Medulla oblongata (tissue), 1 donor: ENCODE data around the gene CHKB.
A peak's percentile ranks its signal among the peaks of the same experiment; 100 is the strongest.

Experiments used
- DNase-seq: peaks from one replicate; pipeline ENCODE4 v3.0.0-alpha.2; 2015; ENCODE audit errors: extremely low spot score

The CHKB gene

GRCh38 chr22:50574383-50574755, 8.3 kb downstream of the CHKB start:
- no peak for DNase-seq

GRCh38 chr22:50573491-50574382, 8.9 kb downstream of the CHKB start:
- DNase-seq, result no peak

GRCh38 chr22:50572965-50573364, 9.7 kb downstream of the CHKB start:
- no peak for DNase-seq

- DNase-seq, result no peak
Observed at GRCh38 chr22:50571264-50572175, 11.1 kb downstream of the CHKB start.

- DNase-seq, result no peak
Observed at GRCh38 chr22:50570861-50571260, 11.8 kb downstream of the CHKB start.

- DNase-seq, result no peak
Observed at GRCh38 chr22:50569896-50570535, 12.6 kb downstream of the CHKB start.

GRCh38 chr22:50569041-50569459, 13.6 kb downstream of the CHKB start:
- DNase-seq, result no peak

GRCh38 chr22:50568626-50569025, 14.0 kb downstream of the CHKB start:
- DNase-seq, result no peak

GRCh38 chr22:50567721-50568252, 14.9 kb downstream of the CHKB start:
- no peak for DNase-seq

- DNase-seq, result no peak
Observed at GRCh38 chr22:50564289-50564688, 18.4 kb downstream of the CHKB start.

GRCh38 chr22:50563413-50564160, 19.1 kb downstream of the CHKB start:
- peak; percentile 32 for DNase-seq

GRCh38 chr22:50562523-50563412, 19.9 kb downstream of the CHKB start, which contains the start of gene SYCE3:
SYCE3 (minus strand) TSS chr22:50562919; CDS start chr22:50556405, 6,514 bp downstream.
- peak; percentile 98 for DNase-seq

- DNase-seq, result no peak
Observed at GRCh38 chr22:50561401-50562358, 21.0 kb downstream of the CHKB start.

GRCh38 chr22:50560034-50560433, 22.6 kb downstream of the CHKB start:
- DNase-seq, result no peak

- no peak for DNase-seq
Observed at GRCh38 chr22:50556703-50557102, 25.9 kb downstream of the CHKB start.

- no peak for DNase-seq
Observed at GRCh38 chr22:50553310-50553709, 29.3 kb downstream of the CHKB start.

- no peak for DNase-seq
Observed at GRCh38 chr22:50551160-50551752, 31.4 kb downstream of the CHKB start.

- no peak for DNase-seq
Observed at GRCh38 chr22:50550395-50550794, 32.3 kb downstream of the CHKB start.
